HepG2 (cell line): Measurements from ENCODE around the gene CTNNA2.

ENCODE experiments used
- EZH2 ChIP-seq: conservative IDR thresholded peaks from 2 replicates; pipeline ENCODE4 v1.6.1; 2012; ENCODE audit warnings: mild to moderate bottlenecking, low read depth, low read length, moderate library complexity
- FOXC1 ChIP-seq: sonication (generic); formaldehyde crosslinking; IDR thresholded peaks from 2 replicates; pipeline ENCODE4 v1.8.0; 2022; ENCODE audit warnings: mild to moderate bottlenecking, missing genetic modification reagents, borderline replicate concordance
- NR2C2 ChIP-seq: sonication (generic); formaldehyde crosslinking; IDR thresholded peaks from 2 replicates; pipeline ENCODE4 v1.4.0; 2020; ENCODE audit warnings: missing genetic modification reagents, mild to moderate bottlenecking, moderate library complexity, borderline replicate concordance
- POLR2A ChIP-seq, 2 experiments: IDR thresholded peaks; 2 replicates each; pipeline ENCODE4 v1.6.1; 2011; ENCODE audit warnings: low read depth in 2 of 2, low read length in 2 of 2, mild to moderate bottlenecking in 1 of 2, moderate library complexity in 1 of 2; ENCODE audit not compliant: insufficient read depth in 1 of 2
- POLR2AphosphoS5 ChIP-seq: IDR thresholded peaks from 2 replicates; pipeline ENCODE4 v1.6.1; 2012; ENCODE audit warnings: low read depth, low read length
- YY1 ChIP-seq: IDR thresholded peaks from 2 replicates; pipeline ENCODE4 v1.6.1; 2011; ENCODE audit warnings: low read length, low read depth, moderate library complexity, mild to moderate bottlenecking; ENCODE audit not compliant: insufficient read depth, insufficient replicate concordance
- ZNF232 ChIP-seq: sonication (generic); formaldehyde crosslinking; IDR thresholded peaks from 2 replicates; pipeline ENCODE4 v1.4.0; 2020; ENCODE audit warnings: missing genetic modification reagents, borderline replicate concordance
- ZNF251 ChIP-seq: sonication (generic); formaldehyde crosslinking; IDR thresholded peaks from 2 replicates; pipeline ENCODE4 v1.9.0; 2021; ENCODE audit warnings: mild to moderate bottlenecking, missing genetic modification reagents
- TF ChIP-seq, protein P1 (sequence below): sonication (generic); formaldehyde crosslinking; IDR thresholded peaks from 2 replicates; pipeline ENCODE4 v1.5.0; 2020; ENCODE audit warnings: mild to moderate bottlenecking, missing genetic modification reagents, borderline replicate concordance
- TF ChIP-seq, protein P2 (sequence below), 2 experiments: sonication (generic) in 1 of 2; formaldehyde crosslinking in 1 of 2; IDR thresholded peaks; 2 replicates each; pipeline versions ENCODE4 v1.5.1 to v1.6.1; 2011 to 2020; ENCODE audit warnings: borderline replicate concordance in 1 of 2, low read depth in 1 of 2, low read length in 1 of 2, mild to moderate bottlenecking in 1 of 2, missing genetic modification reagents in 1 of 2, moderate library complexity in 1 of 2
- TF ChIP-seq, protein P3 (sequence below): sonication (generic); formaldehyde crosslinking; IDR thresholded peaks from 2 replicates; pipeline ENCODE4 v1.4.0; 2020; ENCODE audit warnings: low read depth, missing genetic modification reagents
- TF ChIP-seq, protein P4 (sequence below): sonication (generic); formaldehyde crosslinking; IDR thresholded peaks from 2 replicates; pipeline ENCODE4 v1.5.0; 2020; ENCODE audit warnings: mild to moderate bottlenecking, missing genetic modification reagents, moderate library complexity
- TF ChIP-seq, protein P5 (sequence below): sonication (generic); formaldehyde crosslinking; IDR thresholded peaks from 2 replicates; pipeline ENCODE4 v1.4.0; 2020; ENCODE audit warnings: missing genetic modification reagents

DNA sequence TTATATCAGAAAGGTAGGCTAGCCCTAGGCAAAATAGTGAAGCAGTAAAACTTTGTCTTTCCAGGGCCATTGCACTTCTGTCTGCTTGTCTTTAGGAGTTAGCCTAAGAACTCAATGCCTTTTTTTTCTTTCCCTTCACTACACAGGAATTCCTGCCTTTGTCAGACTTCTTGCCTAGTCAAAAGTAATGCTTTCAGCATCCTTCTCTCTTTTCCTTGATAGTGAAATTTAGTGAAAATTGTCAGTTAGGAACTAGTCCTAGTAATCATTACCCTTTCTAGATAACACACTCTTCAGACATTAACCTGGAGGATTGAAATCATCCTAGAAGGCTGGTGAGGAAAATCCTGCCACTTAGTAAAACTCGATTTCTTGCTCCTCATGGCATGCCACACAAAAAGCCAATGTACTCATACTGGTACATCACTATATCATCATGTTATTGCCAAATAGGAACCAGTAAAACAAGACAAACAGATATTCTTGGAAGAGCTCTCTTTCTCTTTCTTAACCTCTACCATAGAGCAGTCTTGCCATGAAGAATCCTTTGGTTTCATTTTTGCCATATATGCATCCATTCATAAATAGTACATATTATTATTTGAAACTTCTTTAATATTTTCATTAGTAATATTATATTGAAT, 320.5 kb downstream of the CTNNA2 start:
- no peak for TF ChIP-seq NR2C2
- no peak for TF ChIP-seq ZNF251 (CRISPR knock-in tag)
- no peak for TF ChIP-seq EZH2
- no peak for TF ChIP-seq FOXC1 (CRISPR knock-in tag)
- no peak for TF ChIP-seq POLR2AphosphoS5
- TF ChIP-seq, protein P1, sequence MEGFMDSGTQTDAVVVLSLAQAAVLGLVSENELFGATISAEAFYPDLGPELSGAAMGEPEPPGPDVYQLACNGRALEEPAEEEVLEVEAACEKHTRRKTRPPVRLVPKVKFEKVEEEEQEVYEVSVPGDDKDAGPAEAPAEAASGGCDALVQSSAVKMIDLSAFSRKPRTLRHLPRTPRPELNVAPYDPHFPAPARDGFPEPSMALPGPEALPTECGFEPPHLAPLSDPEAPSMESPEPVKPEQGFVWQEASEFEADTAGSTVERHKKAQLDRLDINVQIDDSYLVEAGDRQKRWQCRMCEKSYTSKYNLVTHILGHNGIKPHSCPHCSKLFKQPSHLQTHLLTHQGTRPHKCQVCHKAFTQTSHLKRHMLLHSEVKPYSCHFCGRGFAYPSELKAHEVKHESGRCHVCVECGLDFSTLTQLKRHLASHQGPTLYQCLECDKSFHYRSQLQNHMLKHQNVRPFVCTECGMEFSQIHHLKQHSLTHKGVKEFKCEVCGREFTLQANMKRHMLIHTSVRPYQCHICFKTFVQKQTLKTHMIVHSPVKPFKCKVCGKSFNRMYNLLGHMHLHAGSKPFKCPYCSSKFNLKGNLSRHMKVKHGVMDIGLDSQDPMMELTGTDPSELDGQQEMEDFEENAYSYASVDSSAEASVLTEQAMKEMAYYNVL (CRISPR knock-in tag), result no peak
- TF ChIP-seq, protein P2, sequence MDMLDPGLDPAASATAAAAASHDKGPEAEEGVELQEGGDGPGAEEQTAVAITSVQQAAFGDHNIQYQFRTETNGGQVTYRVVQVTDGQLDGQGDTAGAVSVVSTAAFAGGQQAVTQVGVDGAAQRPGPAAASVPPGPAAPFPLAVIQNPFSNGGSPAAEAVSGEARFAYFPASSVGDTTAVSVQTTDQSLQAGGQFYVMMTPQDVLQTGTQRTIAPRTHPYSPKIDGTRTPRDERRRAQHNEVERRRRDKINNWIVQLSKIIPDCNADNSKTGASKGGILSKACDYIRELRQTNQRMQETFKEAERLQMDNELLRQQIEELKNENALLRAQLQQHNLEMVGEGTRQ (IDR thresholded peaks at IDR 0.05; ENCODE audit: low read depth, low read length), result no peak
- TF ChIP-seq, protein P2 (CRISPR knock-in tag; IDR thresholded peaks at IDR 0.05; ENCODE audit: borderline replicate concordance), result no peak
- no peak for TF ChIP-seq ZNF232 (CRISPR knock-in tag)
- TF ChIP-seq, protein P3, sequence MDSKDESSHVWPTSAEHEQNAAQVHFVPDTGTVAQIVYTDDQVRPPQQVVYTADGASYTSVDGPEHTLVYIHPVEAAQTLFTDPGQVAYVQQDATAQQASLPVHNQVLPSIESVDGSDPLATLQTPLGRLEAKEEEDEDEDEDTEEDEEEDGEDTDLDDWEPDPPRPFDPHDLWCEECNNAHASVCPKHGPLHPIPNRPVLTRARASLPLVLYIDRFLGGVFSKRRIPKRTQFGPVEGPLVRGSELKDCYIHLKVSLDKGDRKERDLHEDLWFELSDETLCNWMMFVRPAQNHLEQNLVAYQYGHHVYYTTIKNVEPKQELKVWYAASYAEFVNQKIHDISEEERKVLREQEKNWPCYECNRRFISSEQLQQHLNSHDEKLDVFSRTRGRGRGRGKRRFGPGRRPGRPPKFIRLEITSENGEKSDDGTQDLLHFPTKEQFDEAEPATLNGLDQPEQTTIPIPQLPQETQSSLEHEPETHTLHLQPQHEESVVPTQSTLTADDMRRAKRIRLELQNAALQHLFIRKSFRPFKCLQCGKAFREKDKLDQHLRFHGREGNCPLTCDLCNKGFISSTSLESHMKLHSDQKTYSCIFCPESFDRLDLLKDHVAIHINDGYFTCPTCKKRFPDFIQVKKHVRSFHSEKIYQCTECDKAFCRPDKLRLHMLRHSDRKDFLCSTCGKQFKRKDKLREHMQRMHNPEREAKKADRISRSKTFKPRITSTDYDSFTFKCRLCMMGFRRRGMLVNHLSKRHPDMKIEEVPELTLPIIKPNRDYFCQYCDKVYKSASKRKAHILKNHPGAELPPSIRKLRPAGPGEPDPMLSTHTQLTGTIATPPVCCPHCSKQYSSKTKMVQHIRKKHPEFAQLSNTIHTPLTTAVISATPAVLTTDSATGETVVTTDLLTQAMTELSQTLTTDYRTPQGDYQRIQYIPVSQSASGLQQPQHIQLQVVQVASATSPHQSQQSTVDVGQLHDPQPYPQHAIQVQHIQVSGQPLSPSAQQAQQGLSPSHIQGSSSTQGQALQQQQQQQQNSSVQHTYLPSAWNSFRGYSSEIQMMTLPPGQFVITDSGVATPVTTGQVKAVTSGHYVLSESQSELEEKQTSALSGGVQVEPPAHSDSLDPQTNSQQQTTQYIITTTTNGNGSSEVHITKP (CRISPR knock-in tag), result no peak
- TF ChIP-seq YY1, result no peak
- TF ChIP-seq, protein P4, sequence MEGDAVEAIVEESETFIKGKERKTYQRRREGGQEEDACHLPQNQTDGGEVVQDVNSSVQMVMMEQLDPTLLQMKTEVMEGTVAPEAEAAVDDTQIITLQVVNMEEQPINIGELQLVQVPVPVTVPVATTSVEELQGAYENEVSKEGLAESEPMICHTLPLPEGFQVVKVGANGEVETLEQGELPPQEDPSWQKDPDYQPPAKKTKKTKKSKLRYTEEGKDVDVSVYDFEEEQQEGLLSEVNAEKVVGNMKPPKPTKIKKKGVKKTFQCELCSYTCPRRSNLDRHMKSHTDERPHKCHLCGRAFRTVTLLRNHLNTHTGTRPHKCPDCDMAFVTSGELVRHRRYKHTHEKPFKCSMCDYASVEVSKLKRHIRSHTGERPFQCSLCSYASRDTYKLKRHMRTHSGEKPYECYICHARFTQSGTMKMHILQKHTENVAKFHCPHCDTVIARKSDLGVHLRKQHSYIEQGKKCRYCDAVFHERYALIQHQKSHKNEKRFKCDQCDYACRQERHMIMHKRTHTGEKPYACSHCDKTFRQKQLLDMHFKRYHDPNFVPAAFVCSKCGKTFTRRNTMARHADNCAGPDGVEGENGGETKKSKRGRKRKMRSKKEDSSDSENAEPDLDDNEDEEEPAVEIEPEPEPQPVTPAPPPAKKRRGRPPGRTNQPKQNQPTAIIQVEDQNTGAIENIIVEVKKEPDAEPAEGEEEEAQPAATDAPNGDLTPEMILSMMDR (CRISPR knock-in tag), result no peak
- TF ChIP-seq, protein P5, sequence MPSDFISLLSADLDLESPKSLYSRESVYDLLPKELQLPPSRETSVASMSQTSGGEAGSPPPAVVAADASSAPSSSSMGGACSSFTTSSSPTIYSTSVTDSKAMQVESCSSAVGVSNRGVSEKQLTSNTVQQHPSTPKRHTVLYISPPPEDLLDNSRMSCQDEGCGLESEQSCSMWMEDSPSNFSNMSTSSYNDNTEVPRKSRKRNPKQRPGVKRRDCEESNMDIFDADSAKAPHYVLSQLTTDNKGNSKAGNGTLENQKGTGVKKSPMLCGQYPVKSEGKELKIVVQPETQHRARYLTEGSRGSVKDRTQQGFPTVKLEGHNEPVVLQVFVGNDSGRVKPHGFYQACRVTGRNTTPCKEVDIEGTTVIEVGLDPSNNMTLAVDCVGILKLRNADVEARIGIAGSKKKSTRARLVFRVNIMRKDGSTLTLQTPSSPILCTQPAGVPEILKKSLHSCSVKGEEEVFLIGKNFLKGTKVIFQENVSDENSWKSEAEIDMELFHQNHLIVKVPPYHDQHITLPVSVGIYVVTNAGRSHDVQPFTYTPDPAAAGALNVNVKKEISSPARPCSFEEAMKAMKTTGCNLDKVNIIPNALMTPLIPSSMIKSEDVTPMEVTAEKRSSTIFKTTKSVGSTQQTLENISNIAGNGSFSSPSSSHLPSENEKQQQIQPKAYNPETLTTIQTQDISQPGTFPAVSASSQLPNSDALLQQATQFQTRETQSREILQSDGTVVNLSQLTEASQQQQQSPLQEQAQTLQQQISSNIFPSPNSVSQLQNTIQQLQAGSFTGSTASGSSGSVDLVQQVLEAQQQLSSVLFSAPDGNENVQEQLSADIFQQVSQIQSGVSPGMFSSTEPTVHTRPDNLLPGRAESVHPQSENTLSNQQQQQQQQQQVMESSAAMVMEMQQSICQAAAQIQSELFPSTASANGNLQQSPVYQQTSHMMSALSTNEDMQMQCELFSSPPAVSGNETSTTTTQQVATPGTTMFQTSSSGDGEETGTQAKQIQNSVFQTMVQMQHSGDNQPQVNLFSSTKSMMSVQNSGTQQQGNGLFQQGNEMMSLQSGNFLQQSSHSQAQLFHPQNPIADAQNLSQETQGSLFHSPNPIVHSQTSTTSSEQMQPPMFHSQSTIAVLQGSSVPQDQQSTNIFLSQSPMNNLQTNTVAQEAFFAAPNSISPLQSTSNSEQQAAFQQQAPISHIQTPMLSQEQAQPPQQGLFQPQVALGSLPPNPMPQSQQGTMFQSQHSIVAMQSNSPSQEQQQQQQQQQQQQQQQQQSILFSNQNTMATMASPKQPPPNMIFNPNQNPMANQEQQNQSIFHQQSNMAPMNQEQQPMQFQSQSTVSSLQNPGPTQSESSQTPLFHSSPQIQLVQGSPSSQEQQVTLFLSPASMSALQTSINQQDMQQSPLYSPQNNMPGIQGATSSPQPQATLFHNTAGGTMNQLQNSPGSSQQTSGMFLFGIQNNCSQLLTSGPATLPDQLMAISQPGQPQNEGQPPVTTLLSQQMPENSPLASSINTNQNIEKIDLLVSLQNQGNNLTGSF, result no peak
- TF ChIP-seq POLR2A (IDR thresholded peaks at IDR 0.05; ENCODE audit: insufficient read depth in 1 of 2, low read depth in 2 of 2, low read length in 2 of 2), result no peak
